HG03159 (cell line): ENCODE measurements around the gene GOSR2.

Experiments
- ATAC-seq: cut with Tn5 transposase; IDR thresholded peaks from one replicate; pipeline ENCODE4 v1.9.1; 2021; ENCODE audit warnings: mild to moderate bottlenecking, moderate library complexity; ENCODE audit not compliant: unreplicated experiment

Gene GOSR2

DNA sequence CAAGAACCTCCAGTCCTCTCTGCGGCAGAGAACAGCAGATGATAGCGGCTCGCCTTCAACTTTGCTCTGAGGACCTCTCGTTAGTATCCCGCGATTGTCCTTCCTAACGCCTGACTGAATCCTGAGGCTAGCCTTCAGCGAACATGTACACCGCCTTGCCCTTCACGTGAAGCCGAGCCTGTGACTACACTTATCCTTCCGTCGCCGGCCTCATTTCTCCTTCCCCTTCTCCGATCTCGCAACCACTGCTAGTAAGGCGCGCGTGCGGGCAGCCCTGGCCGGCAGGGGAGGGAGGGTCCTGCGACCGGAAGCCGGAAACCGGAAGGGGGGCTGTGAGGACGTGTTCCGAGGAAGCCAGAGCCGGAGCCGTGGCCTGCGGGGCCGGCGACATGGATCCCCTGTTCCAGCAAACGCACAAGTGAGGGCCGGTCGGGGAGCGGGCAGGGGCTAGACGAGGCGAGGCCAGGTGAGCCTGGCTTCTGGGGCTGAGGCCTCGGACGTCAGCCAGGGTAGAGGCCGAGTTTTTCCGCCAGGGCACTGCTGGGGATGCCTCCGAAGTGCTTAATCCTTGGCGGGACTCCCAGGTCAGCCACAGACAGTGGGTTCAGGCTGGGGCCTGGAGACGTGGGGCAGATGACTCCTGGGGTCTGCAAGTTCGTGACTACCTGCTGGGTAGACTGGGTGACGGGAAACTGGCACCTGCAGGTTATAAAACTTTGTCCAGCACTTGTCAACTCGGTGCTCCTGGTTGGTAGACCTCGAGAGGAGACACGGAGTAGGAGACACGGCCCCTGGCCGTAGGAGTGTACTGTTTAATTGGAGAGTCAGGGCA is at the start of gene GOSR2:
Gene GOSR2, plus strand, starts transcription at position 357 of the 832 bp plus-strand sequence. Its CDS starts 33 bp downstream, at position 390.
- ATAC-seq: peak; percentile 88

DNA sequence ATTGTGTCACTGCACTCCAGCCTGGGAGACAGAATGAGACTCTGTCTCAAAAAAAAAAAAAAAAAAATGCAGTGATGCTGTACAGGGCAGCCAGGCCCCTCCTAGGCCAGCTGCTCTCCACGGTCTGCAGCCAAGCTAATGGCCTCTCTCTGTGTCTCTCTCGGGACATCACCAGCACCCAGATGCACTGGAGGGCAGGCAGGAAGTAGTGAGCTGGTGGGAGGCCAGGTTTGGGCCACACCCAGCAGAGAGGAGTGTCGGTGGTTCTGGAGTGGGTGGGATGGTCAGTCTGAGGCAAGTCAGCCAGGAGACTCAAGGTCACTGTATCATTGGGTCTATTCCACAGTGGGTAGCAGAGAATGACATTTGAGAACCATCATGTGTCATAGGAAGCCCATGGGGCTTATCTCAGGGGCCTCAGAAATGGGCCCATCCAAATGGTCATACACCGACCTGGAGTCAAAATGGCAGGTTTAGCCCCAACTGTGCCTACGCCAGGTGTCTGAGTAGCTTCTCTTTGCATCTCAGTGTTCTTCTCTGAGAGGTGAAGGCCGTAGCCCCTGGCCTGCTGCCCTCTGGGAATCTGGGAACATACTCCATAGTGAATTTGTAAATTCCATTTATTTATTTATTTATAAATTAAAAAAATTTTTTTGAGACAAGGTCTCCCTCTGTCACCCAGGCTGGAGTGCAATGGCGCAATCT is 48.9 kb upstream of the GOSR2 start:
- ATAC-seq: no peak

DNA sequence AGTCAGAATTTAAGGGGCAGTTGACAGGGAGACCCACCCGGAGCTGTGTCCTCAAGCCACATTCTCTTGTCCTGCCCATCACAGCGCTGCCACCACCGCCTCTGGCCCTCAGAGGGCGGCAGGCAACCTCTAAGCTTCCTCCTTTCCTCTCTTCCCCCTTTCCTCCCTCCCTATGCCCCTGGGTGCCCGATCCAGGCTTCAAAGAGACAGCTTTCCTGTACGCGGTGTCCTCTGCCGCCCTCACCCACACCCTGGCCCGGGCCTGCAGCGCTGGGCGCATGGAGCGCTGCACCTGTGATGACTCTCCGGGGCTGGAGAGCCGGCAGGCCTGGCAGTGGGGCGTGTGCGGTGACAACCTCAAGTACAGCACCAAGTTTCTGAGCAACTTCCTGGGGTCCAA is 48.1 kb upstream of the GOSR2 start:
- no peak for ATAC-seq

DNA sequence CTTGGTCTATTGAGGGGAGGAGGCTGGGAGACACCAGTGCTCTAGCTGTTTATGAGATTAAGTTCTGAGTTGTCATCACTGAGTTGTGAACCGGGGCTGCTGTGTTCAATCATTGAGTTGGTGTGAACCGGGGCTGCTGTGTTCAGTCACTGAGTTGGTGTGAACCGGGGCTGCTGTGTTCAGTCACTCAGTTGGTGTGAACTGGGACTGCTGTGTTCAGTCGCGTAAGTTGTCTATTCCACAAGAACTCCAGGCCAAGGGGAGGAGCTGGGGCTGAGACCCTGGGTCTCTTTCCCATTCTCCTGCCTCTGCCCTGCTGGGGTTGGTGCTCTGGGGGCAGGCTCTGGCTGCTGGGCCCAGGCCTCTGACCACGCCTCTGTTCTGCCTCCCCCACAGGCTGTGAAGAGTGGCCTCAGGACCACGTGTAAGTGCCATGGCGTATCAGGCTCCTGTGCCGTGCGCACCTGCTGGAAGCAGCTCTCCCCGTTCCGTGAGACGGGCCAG is 47.1 kb upstream of the GOSR2 start:
- no peak for ATAC-seq

DNA sequence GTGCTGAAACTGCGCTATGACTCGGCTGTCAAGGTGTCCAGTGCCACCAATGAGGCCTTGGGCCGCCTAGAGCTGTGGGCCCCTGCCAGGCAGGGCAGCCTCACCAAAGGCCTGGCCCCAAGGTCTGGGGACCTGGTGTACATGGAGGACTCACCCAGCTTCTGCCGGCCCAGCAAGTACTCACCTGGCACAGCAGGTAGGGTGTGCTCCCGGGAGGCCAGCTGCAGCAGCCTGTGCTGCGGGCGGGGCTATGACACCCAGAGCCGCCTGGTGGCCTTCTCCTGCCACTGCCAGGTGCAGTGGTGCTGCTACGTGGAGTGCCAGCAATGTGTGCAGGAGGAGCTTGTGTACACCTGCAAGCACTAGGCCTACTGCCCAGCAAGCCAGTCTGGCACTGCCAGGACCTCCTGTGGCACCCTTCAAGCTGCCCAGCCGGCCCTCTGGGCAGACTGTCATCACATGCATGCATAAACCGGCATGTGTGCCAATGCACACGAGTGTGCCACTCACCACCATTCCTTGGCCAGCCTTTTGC is 46.5 kb upstream of the GOSR2 start:
- ATAC-seq: no peak

DNA sequence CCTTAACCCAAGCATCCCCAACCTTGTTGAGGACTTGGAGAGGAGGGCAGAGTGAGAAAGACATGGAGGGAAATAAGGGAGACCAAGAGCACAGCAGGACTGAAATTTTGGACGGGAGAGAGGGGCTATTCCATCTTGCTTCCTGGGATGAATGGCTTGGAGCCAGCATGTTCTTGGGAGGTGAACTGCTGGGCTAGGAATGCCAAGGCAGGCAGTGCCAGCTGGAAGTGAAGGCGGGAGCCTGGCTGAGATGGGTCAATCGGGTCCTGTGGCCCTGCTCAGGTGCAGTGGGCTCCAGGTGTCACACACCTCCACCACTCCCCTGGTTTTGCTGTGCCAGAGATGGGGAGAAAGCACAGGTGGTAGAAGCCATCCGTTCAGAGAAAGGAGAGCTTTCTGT is 46.0 kb upstream of the GOSR2 start:
- no peak for ATAC-seq

DNA sequence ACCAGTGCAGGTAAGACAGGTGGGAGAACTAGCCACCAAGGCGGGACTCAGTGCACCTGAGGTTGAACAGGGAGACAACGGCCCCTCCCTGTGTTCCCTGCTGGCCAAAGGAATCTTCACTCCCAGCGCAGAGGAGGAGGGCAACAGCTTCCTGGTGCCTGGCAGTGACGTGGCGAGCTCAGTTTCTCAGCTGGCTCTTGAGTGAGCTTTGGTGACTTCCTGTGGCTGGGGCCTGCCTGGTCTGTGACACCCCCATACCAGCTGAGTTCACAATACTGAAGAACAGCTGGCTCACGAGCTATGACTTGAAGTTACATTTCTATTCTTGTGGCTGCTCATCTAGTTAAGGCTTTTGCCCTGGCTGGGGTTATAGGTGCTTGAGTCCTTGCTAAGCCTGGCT is 45.5 kb upstream of the GOSR2 start:
- ATAC-seq: no peak

DNA sequence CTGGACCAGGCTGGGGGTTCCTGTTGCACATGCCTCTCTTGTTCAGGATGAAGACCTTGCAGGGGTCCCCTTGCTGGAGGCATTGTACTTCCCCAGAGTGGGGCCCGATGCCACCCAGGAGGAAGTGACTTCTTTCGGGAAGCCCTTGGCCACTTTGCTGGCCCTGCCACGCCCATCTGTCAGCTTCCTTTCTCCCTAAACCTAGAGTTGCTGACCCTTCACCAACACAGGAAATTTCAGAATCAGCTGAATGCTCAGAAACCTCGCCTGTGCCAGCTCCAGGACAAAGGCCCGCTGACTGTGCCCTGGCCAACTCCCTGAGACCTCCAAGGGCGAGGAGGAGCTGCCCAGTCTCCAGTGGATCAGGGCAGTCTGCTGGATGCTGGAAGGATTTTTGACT is 44.9 kb upstream of the GOSR2 start:
- ATAC-seq: no peak

DNA sequence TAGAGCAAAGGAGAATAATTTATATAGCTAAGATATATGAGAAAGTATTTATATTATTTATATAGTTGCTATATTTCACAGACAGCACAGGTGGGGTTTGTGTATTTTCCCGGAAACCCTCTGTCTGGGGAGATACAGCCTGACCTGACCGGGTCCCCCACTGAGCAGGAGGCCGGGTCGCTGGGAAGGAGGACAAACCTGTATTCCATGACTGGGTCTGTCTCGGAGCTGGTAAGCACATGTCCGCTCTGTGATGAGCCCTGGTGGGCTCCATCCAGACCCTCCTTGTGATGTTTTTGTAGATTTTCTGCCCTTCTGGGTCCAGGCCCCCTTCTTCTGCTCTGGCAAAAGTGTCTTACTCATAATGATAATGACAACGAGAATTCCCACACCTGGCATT is 43.9 kb upstream of the GOSR2 start:
- no peak for ATAC-seq

DNA sequence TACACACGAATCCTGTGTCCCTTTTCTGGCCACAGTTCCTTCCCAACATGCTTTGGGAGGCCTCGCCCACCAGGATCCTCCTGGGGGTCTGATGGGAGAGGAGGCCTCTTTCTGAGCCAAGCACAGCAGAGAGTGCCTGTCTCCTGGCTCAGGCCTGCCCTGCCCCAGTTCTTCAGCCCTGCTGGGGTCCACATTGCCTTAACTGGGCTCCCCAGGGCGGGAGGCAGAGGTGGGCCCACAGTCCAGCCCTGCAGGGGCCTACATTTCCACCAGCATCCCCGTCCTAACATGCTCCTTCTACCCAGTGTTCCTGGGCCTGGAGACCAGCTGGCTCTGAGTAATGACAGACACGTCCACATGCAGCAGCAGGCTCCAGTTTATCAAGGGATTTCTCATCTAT is 41.9 kb upstream of the GOSR2 start:
- ATAC-seq: no peak

DNA sequence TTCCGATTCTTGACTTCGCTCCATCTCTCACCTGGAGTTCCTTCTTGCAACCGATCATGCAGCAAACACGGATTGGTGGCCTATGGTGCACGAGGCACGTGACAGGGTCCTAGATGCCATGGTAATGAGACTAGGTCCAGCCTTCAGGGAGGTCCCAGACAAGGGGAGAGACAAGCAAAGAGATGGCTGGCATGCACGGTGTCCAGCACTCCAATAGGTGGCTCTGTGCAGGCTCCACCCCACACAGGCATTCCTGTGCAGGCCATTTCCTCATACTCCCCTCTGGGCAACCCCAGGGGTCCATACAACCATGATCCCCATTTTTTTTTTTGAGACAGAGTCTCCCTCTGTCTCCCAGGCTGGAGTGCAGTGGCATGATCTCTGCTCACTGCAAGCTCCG is 40.3 kb upstream of the GOSR2 start:
- no peak for ATAC-seq

DNA sequence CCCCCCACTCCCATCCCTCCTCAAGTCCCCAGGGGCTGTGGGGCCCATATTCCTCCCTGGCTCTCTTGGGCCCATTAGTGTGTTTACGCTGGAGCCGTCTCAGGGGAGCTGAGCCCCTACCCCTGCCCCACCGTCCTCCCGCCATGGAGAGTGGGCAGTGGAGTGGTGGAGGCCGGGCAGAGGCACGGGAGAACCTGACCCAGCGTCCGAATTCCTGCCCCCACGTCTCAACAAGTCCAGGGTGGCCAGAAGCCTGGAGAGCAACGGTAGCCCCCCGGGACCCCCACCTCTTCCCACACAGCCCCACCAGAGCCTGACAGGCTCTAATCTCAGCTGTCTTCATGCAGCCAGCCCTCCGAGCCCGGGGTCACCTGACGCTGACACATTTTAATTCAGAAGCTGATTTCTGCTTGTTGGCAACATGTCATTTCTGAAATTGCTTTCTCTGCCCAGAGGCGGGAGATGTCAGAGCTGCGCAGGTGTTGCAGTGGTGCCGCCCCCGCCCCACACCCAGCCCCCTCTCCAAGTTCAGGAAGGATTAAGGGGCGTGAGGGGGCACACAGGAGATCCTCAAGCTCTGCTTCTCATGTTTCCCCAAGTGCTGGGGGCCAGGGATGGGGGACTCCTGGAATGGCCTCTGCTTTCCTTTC is 39.0 kb upstream of the GOSR2 start:
- no peak for ATAC-seq

DNA sequence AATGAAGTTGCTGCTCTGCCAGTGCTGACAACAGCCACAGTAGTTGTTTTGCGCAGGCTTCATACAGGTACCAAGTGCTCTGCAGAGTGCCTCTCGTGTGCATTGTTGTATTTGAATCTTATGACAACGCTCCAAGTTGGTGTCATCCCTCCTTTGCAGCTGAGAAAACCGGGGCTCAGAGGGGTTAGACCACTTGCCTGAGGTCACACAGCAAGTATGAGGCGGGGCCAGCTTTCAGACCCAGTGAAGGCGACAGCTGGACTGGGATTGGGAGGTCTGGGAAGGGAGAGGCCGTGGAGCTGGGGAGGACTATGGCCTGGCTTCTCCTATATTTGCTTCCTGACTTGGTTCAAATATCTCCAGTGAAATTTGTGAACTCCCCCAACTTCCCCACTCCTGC is 38.4 kb upstream of the GOSR2 start:
- ATAC-seq: no peak

DNA sequence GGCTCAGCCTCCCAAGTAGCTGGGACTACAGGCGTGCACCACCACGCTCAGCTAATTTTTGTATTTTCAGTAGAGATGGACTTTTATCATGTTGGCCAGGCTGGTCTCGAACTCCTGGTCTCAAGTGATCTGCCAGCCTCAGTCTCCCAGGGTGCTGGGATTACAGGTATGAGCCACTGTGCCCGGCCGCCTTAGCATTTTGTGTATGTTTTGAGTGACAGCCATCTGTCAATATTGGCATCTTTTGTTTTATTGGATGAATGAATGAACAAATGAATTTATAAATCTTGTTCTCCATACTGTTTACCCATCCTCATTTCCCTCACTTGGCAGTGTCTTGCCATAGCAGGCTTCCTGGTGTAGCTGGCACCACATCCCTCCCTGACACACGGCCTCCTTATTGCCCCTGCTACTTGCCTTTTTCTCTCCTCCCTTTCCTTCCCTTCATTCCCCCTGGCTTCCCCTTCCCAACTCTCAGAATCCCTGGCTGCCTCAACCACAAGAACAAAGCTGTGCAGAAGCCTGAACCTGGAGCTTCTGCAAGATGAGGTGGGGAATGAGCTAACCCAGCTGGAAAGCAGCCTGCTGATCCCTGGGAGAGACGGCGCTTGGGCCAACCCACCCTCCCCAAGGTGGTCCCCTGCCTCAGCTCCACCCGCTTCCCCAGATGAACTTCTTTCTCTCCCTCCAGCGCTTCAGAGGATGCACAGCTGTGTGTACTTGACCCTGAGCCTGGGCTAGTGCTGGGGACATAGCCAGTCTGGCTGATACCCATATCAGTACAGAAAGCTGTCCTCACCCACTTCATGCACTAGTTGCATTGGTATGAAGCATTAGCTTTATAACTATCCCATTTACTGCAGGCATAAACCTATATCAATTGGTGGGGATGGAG is 37.3 kb upstream of the GOSR2 start:
- no peak for ATAC-seq

DNA sequence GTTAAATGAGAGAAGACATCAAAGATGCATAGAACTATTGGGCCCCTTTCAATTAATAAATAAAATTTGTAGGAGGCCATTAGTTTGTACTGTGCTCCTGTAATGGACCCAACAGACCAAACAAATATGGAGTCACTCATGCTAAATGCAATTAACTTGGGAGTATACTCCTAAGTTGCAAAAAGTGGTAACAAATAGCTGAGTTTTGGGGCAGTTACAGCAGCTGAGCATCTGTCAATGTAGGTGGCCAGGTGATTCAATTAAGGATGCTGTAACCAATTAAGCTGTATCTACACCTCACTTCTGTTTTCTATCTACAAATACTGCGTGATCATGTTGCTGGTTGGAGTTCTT is 36.7 kb upstream of the GOSR2 start:
- no peak for ATAC-seq

DNA sequence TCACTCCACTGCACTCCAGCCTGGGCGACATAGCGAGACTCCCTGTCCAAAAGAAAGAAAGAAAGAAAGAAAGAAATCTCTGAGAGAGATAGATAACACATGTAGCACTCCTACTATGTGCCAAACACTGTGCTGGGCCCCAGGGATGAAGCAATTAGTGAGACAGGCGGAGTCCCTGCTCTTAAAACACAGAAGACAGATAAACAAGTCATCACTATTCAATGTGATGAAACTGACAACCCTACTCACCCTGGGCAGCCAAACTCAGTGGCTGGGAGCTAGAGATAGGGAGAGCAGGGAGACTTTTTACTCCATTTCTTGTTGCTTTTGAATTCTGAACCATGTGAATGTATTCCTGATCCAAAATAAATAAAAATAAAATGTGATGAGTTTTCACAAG is 35.2 kb upstream of the GOSR2 start:
- ATAC-seq: no peak

DNA sequence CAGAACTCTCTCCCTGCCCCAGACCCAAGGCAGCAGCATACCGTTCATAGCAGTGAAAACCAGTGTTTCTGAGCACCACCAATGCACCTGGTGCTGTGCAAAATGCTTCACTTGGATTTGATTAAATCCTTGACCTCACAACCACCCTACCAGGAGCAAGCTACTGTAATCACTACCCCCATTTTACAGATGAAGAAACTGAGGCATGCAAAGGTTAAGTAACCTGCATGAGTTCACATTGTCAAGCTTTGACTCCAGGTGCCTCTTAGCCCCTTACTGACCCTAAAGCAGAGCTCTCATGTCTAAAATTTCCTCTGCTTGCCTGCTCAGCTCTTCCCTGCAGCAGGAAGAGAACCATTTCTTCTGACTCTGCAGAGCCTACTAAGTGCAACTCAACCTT is 34.2 kb upstream of the GOSR2 start:
- no peak for ATAC-seq

DNA sequence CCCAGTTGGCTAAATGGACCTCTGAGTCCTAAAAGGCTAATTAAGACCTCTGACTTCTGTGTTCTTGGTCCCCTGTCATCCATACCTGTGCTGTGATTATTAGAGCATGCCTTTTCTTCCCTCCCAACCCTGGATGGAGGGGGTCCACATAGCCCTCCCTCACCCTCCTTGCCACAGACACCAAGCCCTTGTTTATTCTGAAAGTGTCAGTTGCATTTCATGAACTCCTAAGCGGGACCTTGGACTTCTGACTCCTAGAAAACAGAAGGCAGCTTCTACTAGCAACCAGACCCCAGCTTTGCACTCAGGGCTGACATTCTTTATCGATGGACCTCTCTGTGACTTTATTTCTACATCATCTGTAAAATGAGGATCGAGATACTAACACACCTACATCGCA is 33.4 kb upstream of the GOSR2 start:
- ATAC-seq: no peak

DNA sequence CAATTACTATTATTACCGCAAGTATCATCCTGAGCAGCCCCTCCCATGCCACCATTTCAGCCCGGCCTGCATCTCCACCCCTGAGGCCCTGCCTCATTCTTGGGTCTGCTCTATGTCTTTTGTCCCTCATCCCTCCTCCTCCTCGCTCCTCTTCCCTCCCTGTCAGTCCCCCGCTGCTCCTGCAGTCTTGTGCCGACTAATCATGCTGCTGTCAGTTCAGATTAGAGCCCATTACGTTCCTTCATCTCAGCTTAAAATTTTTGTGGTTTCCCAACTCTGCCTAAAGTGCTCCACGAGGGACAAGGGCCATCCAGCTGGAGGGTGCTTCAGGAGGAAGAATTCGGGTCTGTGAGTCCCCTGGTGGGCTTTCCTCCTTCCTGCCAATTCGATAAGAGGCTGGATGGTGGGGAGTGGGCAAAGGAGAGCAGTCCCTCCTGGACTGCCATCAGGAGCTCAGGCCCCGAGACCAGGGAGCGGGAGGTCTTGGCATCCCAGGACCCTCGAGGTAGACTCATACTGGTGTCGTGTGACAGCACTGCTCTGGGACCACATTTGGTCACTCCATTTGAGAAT is 32.9 kb upstream of the GOSR2 start:
- no peak for ATAC-seq

DNA sequence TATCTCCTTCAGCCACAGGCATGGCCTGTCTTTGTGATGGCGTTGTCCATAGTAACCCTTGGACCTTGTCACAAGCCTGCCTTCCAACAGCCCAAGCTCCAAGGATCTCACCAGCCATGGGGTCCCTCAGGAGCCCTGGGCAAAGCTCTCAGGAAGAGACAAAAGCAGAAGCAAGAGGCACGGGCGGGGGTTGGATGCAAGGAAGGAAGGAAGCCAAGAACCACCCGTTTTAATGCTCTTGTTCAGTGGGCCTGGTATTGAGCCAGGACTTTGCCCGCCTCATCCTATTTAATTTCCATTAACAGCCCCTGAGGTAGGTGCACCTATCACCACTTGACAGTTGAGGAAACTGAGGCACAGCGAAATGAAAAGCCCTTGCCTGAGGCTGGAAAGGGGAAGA is 32.3 kb upstream of the GOSR2 start:
- ATAC-seq: no peak
